Progenitor cell of endocrine pancreas (in vitro differentiated cells): ENCODE measurements around the gene DNAJB6. TPM values are rescaled to one million over a fixed set of nuclear protein-coding genes. Genes with fewer than 3 reads are reported as not detected.

Experiments used
- DNase-seq: peaks from one replicate; pipeline ENCODE4 v3.0.0; 2021; ENCODE audit warnings: low spot score; ENCODE audit not compliant: unreplicated experiment
- H3K27ac Mint-ChIP-seq: 2 replicates; pipeline ENCODE4 v1.8.0; 2021; ENCODE audit warnings: mild to moderate bottlenecking, moderate library complexity, mixed read lengths
- H3K27me3 Mint-ChIP-seq: 2 replicates; pipeline ENCODE4 v1.8.0; 2021; ENCODE audit warnings: mixed read lengths
- H3K36me3 Mint-ChIP-seq: 2 replicates; pipeline ENCODE4 v1.8.0; 2022; ENCODE audit warnings: mixed read lengths; ENCODE audit not compliant: insufficient read depth
- H3K4me1 Mint-ChIP-seq: 2 replicates; pipeline ENCODE4 v1.8.0; 2021; ENCODE audit warnings: low read depth, mixed read lengths
- H3K4me3 Mint-ChIP-seq: 2 replicates; pipeline ENCODE4 v1.8.0; 2021; ENCODE audit warnings: low read depth, mild to moderate bottlenecking, moderate library complexity, mixed read lengths
- H3K9me3 Mint-ChIP-seq: 2 replicates; pipeline ENCODE4 v1.8.0; 2021; ENCODE audit warnings: low read depth, mixed read lengths
- CTCF ChIP-seq: fragments of 200-600 bp; sonication (generic); IDR thresholded peaks from one replicate; pipeline ENCODE4 v1.5.0; 2021; ENCODE audit warnings: antibody characterized with exemption, mild to moderate bottlenecking; ENCODE audit not compliant: unreplicated experiment
- total RNA-seq: library from RNA; stranded (reverse); gene quantifications from 2 replicates; pipeline ENCODE4 v1.2.1, GENCODE V29; 2021

Gene DNAJB6
- total RNA-seq, 1 donor from 2014 or later: 119 TPM

- Mint-ChIP-seq H3K27ac (no peak overlapping the region), H3K27me3 (peaks cover 70% of the 10 kb centered on the region), H3K36me3 (no peaks in the 10 kb centered on the region), H3K9me3 (no peaks in the 10 kb centered on the region), H3K4me3 (no peak overlapping the region), H3K4me1 (peaks cover 22% of the 10 kb centered on the region)
- no peak for TF ChIP-seq CTCF
- DNase-seq: no peak
Observed at GRCh38 chr7:157462840-157463239, 126.0 kb downstream of the DNAJB6 start.

GRCh38 chr7:157463245-157463644 lies 126.4 kb downstream of the DNAJB6 start:
- Mint-ChIP-seq H3K4me1 (peaks cover 22% of the 10 kb centered on the region), H3K27ac (no peak overlapping the region), H3K9me3 (no peaks in the 10 kb centered on the region)

GRCh38 chr7:157464111-157464970 lies 127.5 kb downstream of the DNAJB6 start:
- H3K4me3 Mint-ChIP-seq: no peak overlapping the region
- DNase-seq: no peak
- no peaks in the 10 kb centered on the region for H3K9me3 Mint-ChIP-seq
- H3K4me1 Mint-ChIP-seq: peaks cover 22% of the 10 kb centered on the region
- H3K27me3 Mint-ChIP-seq: peaks cover 66% of the 10 kb centered on the region
- peak overlapping the region; percentile 64 for H3K27ac Mint-ChIP-seq
- no peak for TF ChIP-seq CTCF
- H3K36me3 Mint-ChIP-seq: no peaks in the 10 kb centered on the region

More at GRCh38 chr7:157463245-157463644, 126.4 kb downstream of the DNAJB6 start:
- no peak overlapping the region for H3K4me3 Mint-ChIP-seq
- TF ChIP-seq CTCF: no peak
- H3K27me3 Mint-ChIP-seq: peaks cover 70% of the 10 kb centered on the region
- no peaks in the 10 kb centered on the region for H3K36me3 Mint-ChIP-seq
- no peak for DNase-seq

GRCh38 chr7:157464971-157465886 lies 128.4 kb downstream of the DNAJB6 start:
- no peaks in the 10 kb centered on the region for H3K9me3 Mint-ChIP-seq
- no peaks in the 10 kb centered on the region for H3K36me3 Mint-ChIP-seq
- no peak for TF ChIP-seq CTCF
- H3K4me3 Mint-ChIP-seq: no peak overlapping the region
- no peak overlapping the region for H3K27ac Mint-ChIP-seq
- no peak for DNase-seq
- H3K27me3 Mint-ChIP-seq: peaks cover 62% of the 10 kb centered on the region
- peaks cover 22% of the 10 kb centered on the region for H3K4me1 Mint-ChIP-seq
